ENCODE results near the gene KRTDAP.
A peak's percentile ranks its signal among the peaks of the same experiment; 100 is the strongest.

- TF ChIP-seq, protein P1, sequence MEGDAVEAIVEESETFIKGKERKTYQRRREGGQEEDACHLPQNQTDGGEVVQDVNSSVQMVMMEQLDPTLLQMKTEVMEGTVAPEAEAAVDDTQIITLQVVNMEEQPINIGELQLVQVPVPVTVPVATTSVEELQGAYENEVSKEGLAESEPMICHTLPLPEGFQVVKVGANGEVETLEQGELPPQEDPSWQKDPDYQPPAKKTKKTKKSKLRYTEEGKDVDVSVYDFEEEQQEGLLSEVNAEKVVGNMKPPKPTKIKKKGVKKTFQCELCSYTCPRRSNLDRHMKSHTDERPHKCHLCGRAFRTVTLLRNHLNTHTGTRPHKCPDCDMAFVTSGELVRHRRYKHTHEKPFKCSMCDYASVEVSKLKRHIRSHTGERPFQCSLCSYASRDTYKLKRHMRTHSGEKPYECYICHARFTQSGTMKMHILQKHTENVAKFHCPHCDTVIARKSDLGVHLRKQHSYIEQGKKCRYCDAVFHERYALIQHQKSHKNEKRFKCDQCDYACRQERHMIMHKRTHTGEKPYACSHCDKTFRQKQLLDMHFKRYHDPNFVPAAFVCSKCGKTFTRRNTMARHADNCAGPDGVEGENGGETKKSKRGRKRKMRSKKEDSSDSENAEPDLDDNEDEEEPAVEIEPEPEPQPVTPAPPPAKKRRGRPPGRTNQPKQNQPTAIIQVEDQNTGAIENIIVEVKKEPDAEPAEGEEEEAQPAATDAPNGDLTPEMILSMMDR (IDR thresholded peaks at IDR 0.05; ENCODE audit: extremely low read depth in 1 of 2, insufficient read depth in 1 of 2, low read depth in 1 of 2, low read length in 2 of 2), result peak; percentile 88 to 94
- TF ChIP-seq JUN (IDR thresholded peaks at IDR 0.05; ENCODE audit: borderline replicate concordance, insufficient read depth, insufficient read length, low read depth) (no peak), MYC (IDR thresholded peaks at IDR 0.05; ENCODE audit: low read depth, low read length) (no peak), POLR2A (IDR thresholded peaks at IDR 0.05; ENCODE audit: low read depth, low read length) (no peak), MAX (IDR thresholded peaks at IDR 0.05; ENCODE audit: insufficient read depth, insufficient read length) (no peak), EZH2 (IDR thresholded peaks at IDR 0.05; ENCODE audit: borderline replicate concordance, low read depth, low read length, severe bottlenecking) (peak; percentile 96), GATA2 (IDR thresholded peaks at IDR 0.05; ENCODE audit: insufficient read depth, insufficient read length, low read depth, low read length) (no peak), POLR2AphosphoS5 (IDR thresholded peaks at IDR 0.05; ENCODE audit: insufficient read depth, low read depth, low read length) (no peak), FOS (IDR thresholded peaks at IDR 0.05; ENCODE audit: borderline replicate concordance, insufficient read depth, low read length) (no peak)
Measured at GRCh38 chr19:35509861-35510625, 19.8 kb upstream of the KRTDAP start.
